NCI-H2107 treated with DMSO at 0.1 percent for 48 hours (cell line): ENCODE data around the gene SHMT2.
A peak's percentile ranks its signal among the peaks of the same experiment; 100 is the strongest.

Experiments
- DNase-seq: peaks from one replicate; lab custom pipeline; 2025; ENCODE audit not compliant: unreplicated experiment; lab: John Stamatoyannopoulos, UW

The SHMT2 gene

GRCh38 chr12:57213763-57214397, 15.6 kb upstream of the SHMT2 start:
- no peak for DNase-seq

GRCh38 chr12:57214398-57214781, 15.1 kb upstream of the SHMT2 start:
- DNase-seq = peak; percentile 78

DNA sequence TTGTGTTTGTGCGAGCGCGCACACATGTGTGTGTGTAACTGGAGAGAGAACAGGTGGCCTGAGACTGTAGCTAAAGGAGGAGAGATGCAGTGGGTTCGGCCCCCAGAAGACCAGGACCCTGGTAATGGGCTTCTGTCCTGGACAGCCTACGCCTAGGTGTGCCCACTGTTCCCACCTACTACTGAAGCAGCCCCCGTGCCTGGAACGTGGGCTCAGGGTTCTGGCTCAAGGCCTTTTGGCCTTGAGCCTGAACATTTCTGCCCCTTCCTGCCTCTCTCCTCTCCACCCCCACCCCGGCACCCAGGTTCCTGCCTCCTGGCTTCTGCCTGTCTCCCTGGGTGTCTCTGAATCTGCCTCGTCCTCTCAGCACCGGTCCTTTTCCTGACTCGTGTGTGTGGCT, 14.4 kb upstream of the SHMT2 start:
- no peak for DNase-seq

DNA sequence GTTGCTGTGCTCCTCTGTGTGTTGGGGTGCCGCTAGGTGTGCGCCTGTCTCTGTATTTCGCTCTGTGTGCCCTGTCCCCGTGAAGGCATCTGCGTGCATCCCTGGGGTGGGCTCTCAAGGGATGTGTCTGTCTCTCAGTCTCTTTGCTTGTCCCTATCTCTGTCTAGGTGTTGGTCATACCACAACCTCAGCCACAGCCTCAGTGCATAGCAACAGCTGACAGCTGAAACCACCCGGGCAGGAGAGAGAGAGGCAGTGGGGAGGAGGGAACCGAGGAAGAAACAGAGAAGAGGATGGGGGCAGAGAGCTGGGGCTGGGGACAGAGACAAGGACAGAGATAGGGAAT, 13.9 kb upstream of the SHMT2 start:
- DNase-seq = peak; percentile 49

DNA sequence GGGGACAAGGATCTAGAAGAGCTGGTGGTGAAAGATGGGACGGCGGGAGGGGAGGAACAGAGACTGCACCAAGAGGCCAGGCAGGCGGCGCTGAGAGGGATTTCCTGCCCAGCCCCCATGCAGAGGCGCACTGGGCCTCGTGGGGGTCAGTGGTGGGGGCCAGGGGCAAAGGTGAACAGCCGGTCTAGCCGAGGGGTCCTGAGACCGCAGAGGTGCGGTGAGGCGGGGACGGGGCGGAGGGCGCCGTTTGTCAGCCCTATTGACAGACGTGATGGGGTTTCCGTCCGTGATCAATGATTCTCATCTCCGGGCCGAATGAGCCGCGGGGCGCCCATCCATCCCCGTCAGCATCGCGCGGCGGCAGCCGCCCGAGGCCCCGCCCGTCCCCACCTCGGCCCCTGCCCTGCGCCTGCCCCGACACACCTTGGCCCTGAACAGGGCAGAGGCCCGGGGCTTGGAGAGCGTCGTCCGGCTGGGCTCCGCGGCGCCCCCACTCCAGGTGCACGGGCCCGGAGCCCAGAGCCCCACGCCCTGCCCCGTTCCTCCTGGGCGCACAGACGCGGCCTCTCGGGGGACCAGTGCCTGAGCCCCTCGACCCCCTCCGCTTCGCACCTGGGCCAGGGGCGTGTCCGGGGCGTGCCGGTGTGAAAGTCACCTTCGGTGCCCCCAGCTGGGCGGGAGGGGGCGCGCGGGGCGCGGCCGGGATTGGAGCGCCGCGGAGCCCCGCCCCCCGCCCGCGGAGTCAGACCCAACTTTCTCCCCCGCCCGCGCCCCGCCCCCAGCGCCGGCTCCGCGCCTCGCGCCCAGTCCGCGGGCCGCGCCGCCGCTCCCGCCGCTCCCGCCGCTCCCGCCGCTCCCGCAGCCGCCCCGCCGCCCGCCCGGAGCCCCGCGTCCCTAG, 13.2 kb upstream of the SHMT2 start, which contains the start of gene NXPH4:
Gene NXPH4 (plus strand): TSS at position 781 of the 898 bp plus-strand sequence. CDS start 176 bp downstream, outside the sequence.
- DNase-seq = no peak

- no peak for DNase-seq
Measured at GRCh38 chr12:57216921-57217879, 12.3 kb upstream of the SHMT2 start.

DNA sequence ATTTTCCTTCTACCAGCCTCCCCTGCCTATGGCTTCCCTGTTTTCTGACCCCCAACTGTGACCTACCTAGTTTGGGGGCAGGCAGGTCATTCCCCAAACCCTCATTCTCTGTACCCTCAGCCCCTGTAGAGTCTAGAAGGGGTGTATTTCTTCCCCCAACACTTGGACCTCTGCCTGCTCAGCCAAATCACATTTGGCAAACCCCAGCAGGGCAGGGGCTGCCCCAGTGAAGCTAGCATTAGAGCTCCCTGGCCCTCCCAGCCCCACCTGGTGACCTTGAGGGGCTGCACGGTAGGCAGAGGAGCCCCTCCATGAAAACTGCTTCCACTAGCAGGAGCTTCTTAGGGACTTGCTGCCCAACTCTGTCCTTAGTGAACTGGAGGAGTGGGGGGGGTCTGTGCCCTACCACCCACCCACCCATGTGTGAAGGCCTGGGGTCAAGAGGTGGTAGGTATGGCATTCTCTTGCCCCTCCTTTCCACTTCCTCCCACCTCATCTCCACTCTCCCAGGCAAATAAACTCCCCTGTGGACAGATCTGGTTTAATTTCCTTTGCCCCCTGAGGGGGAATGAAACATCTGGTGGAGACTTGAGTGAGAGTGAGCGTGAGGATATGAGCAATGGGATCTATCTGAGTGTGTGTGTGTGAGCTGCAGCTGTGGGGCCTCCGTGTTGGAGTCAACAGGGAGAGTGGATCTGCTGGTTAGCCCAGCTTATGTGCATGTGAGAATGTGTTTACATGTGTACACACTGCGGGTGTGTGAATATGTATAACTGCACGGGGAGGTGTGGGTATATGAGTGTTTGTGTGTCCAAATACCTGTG, 11.3 kb upstream of the SHMT2 start:
- no peak for DNase-seq

GRCh38 chr12:57219205-57219992, 10.1 kb upstream of the SHMT2 start:
- DNase-seq = no peak

- no peak for DNase-seq
Measured at GRCh38 chr12:57219993-57220754, 9.3 kb upstream of the SHMT2 start.

DNA sequence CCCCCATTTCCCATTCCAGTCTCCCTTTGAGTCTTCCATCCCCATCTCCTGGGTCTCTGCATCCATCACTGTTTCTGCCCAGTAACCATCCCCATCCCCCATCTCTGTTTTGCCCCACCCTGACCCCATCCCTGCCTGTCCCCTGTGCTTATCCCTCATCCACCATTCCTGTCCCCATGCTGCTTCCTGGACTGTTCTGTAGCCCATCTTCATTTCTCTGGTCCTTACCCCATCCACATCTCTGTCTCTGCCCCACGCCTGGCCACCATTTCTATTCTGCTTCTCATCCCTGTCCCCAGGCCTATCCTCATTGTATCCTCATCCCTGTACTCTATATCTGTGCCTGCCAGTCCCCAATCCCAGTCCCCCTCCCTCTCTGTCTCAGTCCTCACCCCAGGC, 8.7 kb upstream of the SHMT2 start:
- DNase-seq = no peak

- DNase-seq = no peak
Measured at GRCh38 chr12:57221169-57221917, 8.2 kb upstream of the SHMT2 start.

DNA sequence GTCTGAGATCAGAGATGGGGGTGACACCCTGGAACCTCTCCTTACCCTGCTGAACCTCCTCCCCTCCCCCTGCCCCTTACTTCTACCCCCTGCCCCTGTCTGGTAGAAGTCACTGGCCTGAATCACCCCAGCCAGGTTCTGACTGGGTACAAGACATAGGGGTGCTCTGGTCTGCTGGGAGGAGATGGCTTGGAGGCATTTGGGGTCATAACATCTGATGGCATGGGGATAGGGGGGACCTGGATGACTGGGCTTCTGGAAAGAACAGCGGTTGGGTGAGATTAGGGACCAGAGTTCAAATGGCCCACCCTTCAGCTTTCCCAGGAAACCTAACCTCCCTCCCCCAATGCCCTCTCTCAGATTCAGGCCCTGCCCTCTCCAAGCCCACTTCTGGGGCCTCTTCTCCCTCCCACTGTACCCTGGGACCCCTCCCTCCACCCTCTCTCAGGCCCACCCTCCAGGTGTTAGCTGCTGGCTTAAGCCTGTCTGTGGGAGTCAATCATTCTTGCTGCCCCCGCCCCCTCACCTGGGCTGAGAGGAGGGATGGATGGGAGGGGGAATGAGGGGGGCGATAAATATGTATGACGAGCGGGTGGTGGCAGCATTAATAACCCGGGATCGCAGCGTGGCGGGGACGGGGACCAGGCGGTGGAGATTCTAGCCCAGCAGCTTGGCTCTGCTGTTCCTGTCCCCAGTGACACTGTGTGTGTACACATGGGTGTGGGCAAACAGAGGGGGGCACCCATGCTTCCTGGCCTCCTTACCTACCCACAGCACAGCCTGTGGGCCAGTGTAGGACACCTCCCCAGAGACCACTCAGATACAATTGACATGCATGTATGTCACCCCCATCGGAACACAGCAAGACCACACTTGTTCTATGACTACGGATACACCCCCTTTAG, 7.0 kb upstream of the SHMT2 start:
- DNase-seq = no peak

GRCh38 chr12:57223191-57224165, 6.0 kb upstream of the SHMT2 start:
- no peak for DNase-seq

- no peak for DNase-seq
Measured at GRCh38 chr12:57224278-57224972, 5.1 kb upstream of the SHMT2 start.

DNA sequence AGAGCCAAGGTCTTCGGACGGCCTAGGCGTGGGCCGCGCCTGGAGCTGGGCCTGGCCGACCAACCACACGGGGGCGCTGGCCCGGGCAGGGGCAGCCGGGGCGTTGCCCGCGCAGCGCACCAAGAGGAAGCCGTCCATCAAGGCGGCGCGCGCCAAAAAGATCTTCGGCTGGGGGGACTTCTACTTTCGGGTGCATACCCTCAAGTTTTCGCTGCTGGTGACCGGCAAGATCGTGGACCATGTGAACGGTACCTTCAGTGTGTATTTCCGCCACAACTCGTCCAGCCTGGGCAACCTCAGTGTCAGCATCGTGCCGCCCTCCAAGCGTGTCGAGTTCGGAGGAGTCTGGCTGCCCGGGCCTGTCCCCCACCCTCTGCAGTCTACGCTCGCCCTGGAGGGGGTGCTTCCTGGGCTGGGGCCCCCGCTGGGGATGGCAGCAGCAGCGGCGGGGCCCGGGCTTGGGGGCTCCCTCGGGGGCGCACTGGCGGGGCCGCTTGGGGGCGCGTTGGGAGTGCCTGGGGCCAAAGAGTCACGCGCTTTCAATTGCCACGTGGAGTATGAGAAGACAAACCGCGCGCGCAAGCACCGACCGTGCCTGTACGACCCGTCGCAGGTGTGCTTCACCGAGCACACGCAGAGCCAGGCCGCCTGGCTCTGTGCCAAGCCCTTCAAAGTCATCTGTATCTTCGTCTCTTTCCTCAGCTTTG, 4.4 kb upstream of the SHMT2 start:
- no peak for DNase-seq
